Hematopoietic multipotent progenitor cell (in vitro differentiated cells): ENCODE data around the gene SLC27A5. TPM values are rescaled to one million over a fixed set of nuclear protein-coding genes. Genes with fewer than 3 reads are reported as not detected.
"Not testable (repeated sequence)": the region's sequence is repeated elsewhere in the genome, so short reads cannot be mapped to it uniquely, and the experiment has no call there.

Experiments used
- DNase-seq, 3 donors: peaks; one replicate each; pipeline ENCODE4 v3.0.0-alpha.2; 2011 to 2015; ENCODE audit warnings: low read depth in 2 of 3, low spot score in 2 of 3
- total RNA-seq: library from RNA; depleted of rRNA; stranded (reverse); fragments of >200 nt; gene quantifications from one replicate; pipeline ENCODE4 v1.2.3, GENCODE V29; 2012

Gene SLC27A5
- total RNA-seq, 1 donor = 24.2 TPM

- DNase-seq = not testable (repeated sequence)
Observed at GRCh38 chr19:58507602-58508223, 4.1 kb downstream of the SLC27A5 start.

- no peak for DNase-seq
Observed at GRCh38 chr19:58500242-58500641, 11.6 kb downstream of the SLC27A5 start.

- peak; percentile 76 to 99 (median 98) for DNase-seq
Observed at GRCh38 chr19:58499021-58499927, 12.5 kb downstream of the SLC27A5 start.

- DNase-seq = no peak
Observed at GRCh38 chr19:58498316-58499020, 13.3 kb downstream of the SLC27A5 start.

GRCh38 chr19:58497634-58498170 lies 14.1 kb downstream of the SLC27A5 start:
- no peak for DNase-seq

- no peak for DNase-seq
Observed at GRCh38 chr19:58492265-58492664, 19.5 kb downstream of the SLC27A5 start.

GRCh38 chr19:58491393-58491792 lies 20.4 kb downstream of the SLC27A5 start:
- DNase-seq = no peak

- peak in 1 of 3 donors; percentile 43 for DNase-seq
Observed at GRCh38 chr19:58484349-58484748, 27.4 kb downstream of the SLC27A5 start.

- DNase-seq = no peak
Observed at GRCh38 chr19:58483776-58484175, 28.0 kb downstream of the SLC27A5 start.

GRCh38 chr19:58482372-58482771 lies 29.4 kb downstream of the SLC27A5 start:
- DNase-seq = no peak

GRCh38 chr19:58480831-58481230 lies 31.0 kb downstream of the SLC27A5 start:
- DNase-seq = no peak

GRCh38 chr19:58480481-58480830 lies 31.3 kb downstream of the SLC27A5 start:
- DNase-seq = no peak

GRCh38 chr19:58479736-58480480 lies 31.9 kb downstream of the SLC27A5 start:
- DNase-seq = no peak

- no peak for DNase-seq
Observed at GRCh38 chr19:58479303-58479702, 32.5 kb downstream of the SLC27A5 start.

- no peak for DNase-seq
Observed at GRCh38 chr19:58477871-58478270, 33.9 kb downstream of the SLC27A5 start.

- DNase-seq = no peak
Observed at GRCh38 chr19:58477130-58477529, 34.7 kb downstream of the SLC27A5 start.

GRCh38 chr19:58476498-58477015 lies 35.2 kb downstream of the SLC27A5 start:
- no peak for DNase-seq

GRCh38 chr19:58475714-58476497 lies 35.9 kb downstream of the SLC27A5 start, which contains the start of gene ZNF446:
Gene ZNF446, plus strand, starts transcription at chr19:58476352. Its CDS starts 867 bp downstream, at chr19:58477219.
- DNase-seq = peak; percentile 87 to 98 (median 98)

GRCh38 chr19:58474997-58475713 lies 36.6 kb downstream of the SLC27A5 start:
- DNase-seq = peak in 1 of 3 donors; percentile 43
